ENCODE data around the gene FAM81A.
"Not testable (repeated sequence)": the region's sequence is repeated elsewhere in the genome, so short reads cannot be mapped to it uniquely, and the experiment has no call there.

Gene FAM81A

DNA sequence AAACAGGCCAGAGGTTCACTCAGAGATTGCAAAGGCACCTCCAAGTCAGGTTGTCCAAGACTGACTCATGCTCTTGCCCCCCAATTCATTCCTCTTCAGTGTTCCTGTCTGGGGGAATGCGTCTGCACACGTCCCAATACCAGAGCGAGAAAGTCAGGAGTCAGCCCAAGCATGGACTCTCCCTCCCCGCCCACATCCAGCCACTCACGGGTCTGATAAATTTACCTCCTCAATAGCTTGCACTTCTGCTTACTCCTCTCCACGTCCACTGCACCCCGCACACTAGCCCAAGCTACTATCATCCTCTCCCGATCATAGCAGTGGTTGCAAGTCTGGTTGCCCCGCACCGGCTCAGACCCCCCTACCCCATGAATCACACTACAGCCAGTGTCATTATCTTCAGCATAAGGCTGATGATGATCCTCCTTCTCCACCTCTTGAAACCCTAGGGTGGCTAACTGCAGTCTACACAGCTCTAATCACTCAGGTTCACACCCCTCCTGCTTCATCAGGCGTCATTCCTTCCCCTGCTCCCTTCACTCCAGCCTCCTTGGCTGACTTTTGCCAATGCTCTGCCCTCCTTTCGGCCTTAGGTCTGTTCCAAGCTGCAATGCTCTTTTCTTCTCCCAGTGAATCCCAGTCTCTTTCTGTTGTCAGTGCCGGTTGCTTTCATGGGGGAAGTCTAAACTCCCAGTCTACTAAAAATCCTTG, 37.7 kb upstream of the FAM81A start:
- Histone ChIP-seq H3K23ac (ENCODE audit: low read length) (no peak overlapping the region), H3K27me3 (ENCODE audit: insufficient read depth, low read length) (no peaks in the 10 kb centered on the region), H3K27ac (ENCODE audit: low read depth, low read length) (no peak overlapping the region), H3K36me3 (ENCODE audit: control insufficient read depth in 1 of 2, insufficient read depth in 2 of 2, low read length in 2 of 2) (no peaks in the 10 kb centered on the region), H2BK5ac (ENCODE audit: low read depth, low read length, poor library complexity) (no peak overlapping the region), H4K12ac (ENCODE audit: low read depth, low read length) (no peak overlapping the region), H3K9ac (ENCODE audit: low read length) (no peak overlapping the region), H3K4me2 (ENCODE audit: low read length) (no peak overlapping the region), H3K9me3 (ENCODE audit: insufficient read depth, low read depth, low read length) (no peaks in the 10 kb centered on the region), H4K91ac (ENCODE audit: low read depth, low read length) (no peak overlapping the region), H3K4ac (ENCODE audit: low read depth, low read length) (no peak overlapping the region), H3K14ac (ENCODE audit: low read length) (no peak overlapping the region), H3K79me2 (ENCODE audit: control insufficient read depth, insufficient read depth, low read length, poor library complexity) (no peaks in the 10 kb centered on the region), H3K18ac (ENCODE audit: low read length) (no peak overlapping the region), H2AK5ac (ENCODE audit: low read length) (no peak overlapping the region), H2BK120ac (ENCODE audit: insufficient read depth, low read length, poor library complexity) (no peak overlapping the region), H3K4me1 (ENCODE audit: control insufficient read depth in 1 of 2, insufficient read depth in 2 of 2, low read length in 2 of 2) (no peaks in the 10 kb centered on the region), H2AFZ (ENCODE audit: insufficient read depth, low read length, poor library complexity) (no peak overlapping the region), H3K79me1 (ENCODE audit: low read length) (no peaks in the 10 kb centered on the region), H2BK12ac (ENCODE audit: low read length) (no peak overlapping the region), H3K4me3 (ENCODE audit: low read depth, low read length) (no peak overlapping the region), H4K8ac (ENCODE audit: low read depth, low read length) (no peak overlapping the region)
- no peak for DNase-seq
- WGBS (ENCODE audit: extremely low coverage, insufficient coverage, insufficient read length), result no CpG with 5 or more reads among the region's 13 CpGs

DNA sequence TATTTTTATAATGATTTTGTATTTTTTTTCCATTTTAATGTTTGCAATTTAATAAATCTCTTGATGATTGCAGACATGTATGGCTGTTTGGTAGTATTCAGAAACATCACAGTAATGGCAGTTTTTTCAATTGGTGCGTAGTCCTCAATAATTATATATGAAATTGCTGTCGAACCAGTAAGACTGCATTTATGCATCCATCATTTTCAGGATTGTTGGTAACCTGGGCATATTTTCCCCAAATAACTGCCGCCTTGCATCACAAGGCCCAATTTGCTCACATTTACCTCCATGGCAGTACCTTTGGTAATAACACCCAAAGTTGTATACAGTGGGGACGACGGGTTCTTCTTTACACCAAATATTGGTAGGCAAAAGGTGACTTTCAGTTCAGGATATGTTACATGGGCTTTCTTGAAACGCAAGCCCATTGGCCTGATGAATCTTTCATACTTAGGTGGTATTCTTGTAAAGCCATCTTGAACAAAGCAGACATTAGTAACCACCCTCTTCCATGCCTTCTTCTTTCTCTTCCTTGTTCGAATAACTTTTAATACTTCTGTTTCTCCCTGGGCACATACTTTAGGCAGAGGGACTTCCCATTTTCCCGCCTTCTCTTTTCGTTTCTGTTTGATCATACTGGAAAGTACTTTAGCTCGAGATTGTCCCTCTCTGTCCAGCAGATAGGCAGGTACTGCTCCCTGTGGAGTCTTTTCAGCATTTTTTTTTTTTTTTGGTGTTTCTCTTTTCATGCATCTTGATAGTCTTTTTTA, 36.7 kb upstream of the FAM81A start:
- not testable (repeated sequence) for H2BK5ac ChIP-seq (ENCODE audit: low read depth, low read length, poor library complexity)
- peak; percentile 56 to 91 for DNase-seq

DNA sequence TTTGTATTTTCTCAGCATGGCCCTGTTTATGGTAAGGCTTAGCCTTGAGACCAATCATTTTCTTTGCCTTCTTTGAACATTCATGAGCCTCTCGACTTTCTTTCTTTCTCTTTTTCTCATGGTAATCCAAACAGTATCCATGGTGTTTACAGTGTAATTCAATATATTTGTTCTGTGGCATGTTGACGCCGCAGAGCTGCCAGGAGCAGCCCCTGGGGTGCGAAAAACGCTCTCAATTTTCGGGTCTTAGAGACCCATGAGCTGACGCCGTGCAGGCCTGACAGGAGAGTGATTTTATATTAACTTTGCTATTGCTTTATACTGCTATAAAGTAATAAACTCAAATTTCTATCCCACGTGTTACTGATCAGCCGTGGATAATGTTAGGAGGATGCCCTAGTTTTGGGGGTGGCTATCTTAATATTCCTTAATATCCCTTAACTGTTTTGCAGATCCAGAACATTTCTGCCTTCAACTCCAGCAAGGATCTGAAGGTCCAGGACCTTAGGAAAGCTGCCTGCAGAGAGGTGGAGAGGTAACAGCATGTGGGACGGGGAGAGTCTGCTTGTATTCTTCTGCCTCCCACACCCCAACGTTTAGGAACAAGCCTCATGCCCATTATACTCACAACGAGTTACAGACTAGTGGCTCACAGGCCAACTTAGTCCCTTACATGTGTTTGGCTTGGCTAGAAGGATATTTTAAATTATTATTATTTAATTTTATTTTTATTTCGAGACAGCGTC, 36.0 kb upstream of the FAM81A start:
- H3K79me2 ChIP-seq (ENCODE audit: control insufficient read depth, insufficient read depth, low read length, poor library complexity), result no peaks in the 10 kb centered on the region
- no peak overlapping the region for H4K12ac ChIP-seq (ENCODE audit: low read depth, low read length)
- DNase-seq, result no peak
- H3K9ac ChIP-seq (ENCODE audit: low read length), result no peak overlapping the region
- H3K23ac ChIP-seq (ENCODE audit: low read length), result no peak overlapping the region
- H2AK5ac ChIP-seq (ENCODE audit: low read length), result no peak overlapping the region
- H3K4ac ChIP-seq (ENCODE audit: low read depth, low read length), result no peak overlapping the region
- no peak overlapping the region for H2BK12ac ChIP-seq (ENCODE audit: low read length)
- H3K27me3 ChIP-seq (ENCODE audit: insufficient read depth, low read length), result no peaks in the 10 kb centered on the region
- H3K27ac ChIP-seq (ENCODE audit: low read depth, low read length), result no peak overlapping the region
- H2BK5ac ChIP-seq (ENCODE audit: low read depth, low read length, poor library complexity), result no peak overlapping the region
- no peak overlapping the region for H2AFZ ChIP-seq (ENCODE audit: insufficient read depth, low read length, poor library complexity)
- no peak overlapping the region for H4K91ac ChIP-seq (ENCODE audit: low read depth, low read length)
- no peaks in the 10 kb centered on the region for H3K36me3 ChIP-seq (ENCODE audit: control insufficient read depth in 1 of 2, insufficient read depth in 2 of 2, low read length in 2 of 2)
- H3K79me1 ChIP-seq (ENCODE audit: low read length), result no peaks in the 10 kb centered on the region
- H2BK120ac ChIP-seq (ENCODE audit: insufficient read depth, low read length, poor library complexity), result no peak overlapping the region
- no peak overlapping the region for H3K4me2 ChIP-seq (ENCODE audit: low read length)
- H3K14ac ChIP-seq (ENCODE audit: low read length), result no peak overlapping the region
- H3K18ac ChIP-seq (ENCODE audit: low read length), result no peak overlapping the region
- no peaks in the 10 kb centered on the region for H3K9me3 ChIP-seq (ENCODE audit: insufficient read depth, low read depth, low read length)
- no peaks in the 10 kb centered on the region for H3K4me1 ChIP-seq (ENCODE audit: control insufficient read depth in 1 of 2, insufficient read depth in 2 of 2, low read length in 2 of 2)
- no CpG with 5 or more reads among the region's 15 CpGs for WGBS (ENCODE audit: extremely low coverage, insufficient coverage, insufficient read length)
- H4K8ac ChIP-seq (ENCODE audit: low read depth, low read length), result no peak overlapping the region
- H3K4me3 ChIP-seq (ENCODE audit: low read depth, low read length), result no peak overlapping the region

More for the DNA sequence above, 36.7 kb upstream of the FAM81A start:
- H4K12ac ChIP-seq (ENCODE audit: low read depth, low read length); H2AK5ac ChIP-seq (ENCODE audit: low read length); H3K4ac ChIP-seq (ENCODE audit: low read depth, low read length); H3K18ac ChIP-seq (ENCODE audit: low read length); H3K9me3 ChIP-seq (ENCODE audit: insufficient read depth, low read depth, low read length); H3K4me2 ChIP-seq (ENCODE audit: low read length); H4K91ac ChIP-seq (ENCODE audit: low read depth, low read length); H2AFZ ChIP-seq (ENCODE audit: insufficient read depth, low read length, poor library complexity); H3K27ac ChIP-seq (ENCODE audit: low read depth, low read length); H3K4me1 ChIP-seq (ENCODE audit: control insufficient read depth in 1 of 2, insufficient read depth in 2 of 2, low read length in 2 of 2); H3K79me2 ChIP-seq (ENCODE audit: control insufficient read depth, insufficient read depth, low read length, poor library complexity); H2BK120ac ChIP-seq (ENCODE audit: insufficient read depth, low read length, poor library complexity); H3K23ac ChIP-seq (ENCODE audit: low read length); H3K4me3 ChIP-seq (ENCODE audit: low read depth, low read length); H3K36me3 ChIP-seq (ENCODE audit: control insufficient read depth in 1 of 2, insufficient read depth in 2 of 2, low read length in 2 of 2); H4K8ac ChIP-seq (ENCODE audit: low read depth, low read length); H3K14ac ChIP-seq (ENCODE audit: low read length); H3K9ac ChIP-seq (ENCODE audit: low read length); H3K79me1 ChIP-seq (ENCODE audit: low read length); H2BK12ac ChIP-seq (ENCODE audit: low read length); H3K27me3 ChIP-seq (ENCODE audit: insufficient read depth, low read length): not testable (repeated sequence)
- WGBS (ENCODE audit: extremely low coverage, insufficient coverage, insufficient read length), result no CpG with 5 or more reads among the region's 10 CpGs

DNA sequence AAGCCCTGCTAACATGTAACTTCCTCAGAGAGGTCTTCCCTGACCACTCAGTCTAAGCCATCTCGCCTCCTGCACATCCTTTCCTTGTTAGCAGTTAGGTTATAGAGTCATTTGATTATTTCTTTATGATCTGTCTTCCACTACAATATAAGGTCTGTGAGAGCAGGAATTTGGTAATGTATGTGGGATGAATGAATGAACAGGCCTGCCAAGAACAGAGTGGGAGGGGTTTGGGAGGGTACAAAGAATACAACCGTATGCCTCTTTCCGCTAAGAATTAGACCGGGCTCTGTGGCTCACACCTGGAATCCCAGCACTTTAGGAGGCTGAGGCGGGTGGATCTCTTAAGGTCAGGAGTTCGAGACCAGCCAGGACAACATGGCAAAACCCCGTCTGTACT, 32.9 kb upstream of the FAM81A start:
- no peak overlapping the region for H2AFZ ChIP-seq (ENCODE audit: insufficient read depth, low read length, poor library complexity)
- no peak overlapping the region for H4K12ac ChIP-seq (ENCODE audit: low read depth, low read length)
- no peak overlapping the region for H2AK5ac ChIP-seq (ENCODE audit: low read length)
- no peak for DNase-seq
- WGBS (ENCODE audit: extremely low coverage, insufficient coverage, insufficient read length), result no CpG with 5 or more reads among the region's 7 CpGs
- H3K23ac ChIP-seq (ENCODE audit: low read length), result no peak overlapping the region
- no peak overlapping the region for H2BK120ac ChIP-seq (ENCODE audit: insufficient read depth, low read length, poor library complexity)
- H3K79me2 ChIP-seq (ENCODE audit: control insufficient read depth, insufficient read depth, low read length, poor library complexity), result no peaks in the 10 kb centered on the region
- no peak overlapping the region for H3K9ac ChIP-seq (ENCODE audit: low read length)
- H3K18ac ChIP-seq (ENCODE audit: low read length), result no peak overlapping the region
- no peaks in the 10 kb centered on the region for H3K36me3 ChIP-seq (ENCODE audit: control insufficient read depth in 1 of 2, insufficient read depth in 2 of 2, low read length in 2 of 2)
- H3K9me3 ChIP-seq (ENCODE audit: insufficient read depth, low read depth, low read length), result no peaks in the 10 kb centered on the region
- H3K4me1 ChIP-seq (ENCODE audit: control insufficient read depth in 1 of 2, insufficient read depth in 2 of 2, low read length in 2 of 2), result no peaks in the 10 kb centered on the region
- H4K8ac ChIP-seq (ENCODE audit: low read depth, low read length), result no peak overlapping the region
- no peak overlapping the region for H3K4ac ChIP-seq (ENCODE audit: low read depth, low read length)
- no peaks in the 10 kb centered on the region for H3K79me1 ChIP-seq (ENCODE audit: low read length)
- no peak overlapping the region for H2BK5ac ChIP-seq (ENCODE audit: low read depth, low read length, poor library complexity)
- H3K27ac ChIP-seq (ENCODE audit: low read depth, low read length), result no peak overlapping the region
- H3K14ac ChIP-seq (ENCODE audit: low read length), result no peak overlapping the region
- H3K4me2 ChIP-seq (ENCODE audit: low read length), result no peak overlapping the region
- no peak overlapping the region for H2BK12ac ChIP-seq (ENCODE audit: low read length)
- no peaks in the 10 kb centered on the region for H3K27me3 ChIP-seq (ENCODE audit: insufficient read depth, low read length)
- no peak overlapping the region for H4K91ac ChIP-seq (ENCODE audit: low read depth, low read length)
- no peak overlapping the region for H3K4me3 ChIP-seq (ENCODE audit: low read depth, low read length)
